BE2C (cell line): ENCODE measurements around the gene PEX10.

Experiments used
- DNase-seq: peaks from one replicate; pipeline ENCODE4 v3.0.0-alpha.2; 2020
- H3K27me3 ChIP-seq: fragments of 250-450 bp; sonication (Bioruptor Pico); 2 replicates; pipeline ENCODE4 v1.5.1; 2020; ENCODE audit warnings: mild to moderate bottlenecking
- H3K36me3 ChIP-seq: fragments of 250-450 bp; sonication (Bioruptor Pico); 2 replicates; pipeline ENCODE4 v1.5.1; 2020; ENCODE audit warnings: mild to moderate bottlenecking
- H3K4me1 ChIP-seq: fragments of 250-450 bp; sonication (Bioruptor Pico); 2 replicates; pipeline ENCODE4 v1.5.1; 2020
- H3K4me3 ChIP-seq: 2 replicates; pipeline ENCODE4 v1.5.1; 2011; ENCODE audit warnings: low read depth, low read length
- H3K9me3 ChIP-seq: fragments of 250-450 bp; sonication (Bioruptor Pico); 2 replicates; pipeline ENCODE4 v1.5.1; 2020
- TF ChIP-seq, protein P1 (sequence below): IDR thresholded peaks from 2 replicates; pipeline ENCODE4 v1.5.1; 2012; ENCODE audit warnings: mild to moderate bottlenecking, low read depth, low read length

The PEX10 gene

DNA sequence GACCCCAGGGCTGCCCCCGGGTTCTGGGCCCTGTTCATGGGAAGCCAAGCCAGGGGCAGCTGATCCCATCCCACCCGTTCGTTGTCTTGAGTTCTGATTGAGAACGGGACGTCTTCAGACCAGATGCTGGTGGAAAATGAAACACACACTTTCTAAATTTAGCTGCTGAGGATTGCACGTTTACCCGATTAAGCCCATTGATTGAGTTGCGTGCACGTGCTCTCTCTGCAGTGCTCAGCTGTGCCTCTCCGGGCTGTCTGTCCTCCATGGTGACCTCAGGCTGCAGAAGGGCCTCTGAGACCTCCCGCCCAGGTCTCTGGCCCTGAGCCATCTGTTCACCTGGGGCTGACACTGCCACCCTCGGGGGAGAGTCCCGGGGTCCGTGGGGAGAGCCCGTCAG lies 27.0 kb upstream of the PEX10 start:
- no peak for DNase-seq
- Histone ChIP-seq H3K36me3 (no peaks in the 10 kb centered on the region), H3K4me3 (no peak overlapping the region), H3K4me1 (no peaks in the 10 kb centered on the region), H3K27me3 (peaks cover 18% of the 10 kb centered on the region), H3K9me3 (no peaks in the 10 kb centered on the region)
- TF ChIP-seq, protein P1, sequence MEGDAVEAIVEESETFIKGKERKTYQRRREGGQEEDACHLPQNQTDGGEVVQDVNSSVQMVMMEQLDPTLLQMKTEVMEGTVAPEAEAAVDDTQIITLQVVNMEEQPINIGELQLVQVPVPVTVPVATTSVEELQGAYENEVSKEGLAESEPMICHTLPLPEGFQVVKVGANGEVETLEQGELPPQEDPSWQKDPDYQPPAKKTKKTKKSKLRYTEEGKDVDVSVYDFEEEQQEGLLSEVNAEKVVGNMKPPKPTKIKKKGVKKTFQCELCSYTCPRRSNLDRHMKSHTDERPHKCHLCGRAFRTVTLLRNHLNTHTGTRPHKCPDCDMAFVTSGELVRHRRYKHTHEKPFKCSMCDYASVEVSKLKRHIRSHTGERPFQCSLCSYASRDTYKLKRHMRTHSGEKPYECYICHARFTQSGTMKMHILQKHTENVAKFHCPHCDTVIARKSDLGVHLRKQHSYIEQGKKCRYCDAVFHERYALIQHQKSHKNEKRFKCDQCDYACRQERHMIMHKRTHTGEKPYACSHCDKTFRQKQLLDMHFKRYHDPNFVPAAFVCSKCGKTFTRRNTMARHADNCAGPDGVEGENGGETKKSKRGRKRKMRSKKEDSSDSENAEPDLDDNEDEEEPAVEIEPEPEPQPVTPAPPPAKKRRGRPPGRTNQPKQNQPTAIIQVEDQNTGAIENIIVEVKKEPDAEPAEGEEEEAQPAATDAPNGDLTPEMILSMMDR: no peak

DNA sequence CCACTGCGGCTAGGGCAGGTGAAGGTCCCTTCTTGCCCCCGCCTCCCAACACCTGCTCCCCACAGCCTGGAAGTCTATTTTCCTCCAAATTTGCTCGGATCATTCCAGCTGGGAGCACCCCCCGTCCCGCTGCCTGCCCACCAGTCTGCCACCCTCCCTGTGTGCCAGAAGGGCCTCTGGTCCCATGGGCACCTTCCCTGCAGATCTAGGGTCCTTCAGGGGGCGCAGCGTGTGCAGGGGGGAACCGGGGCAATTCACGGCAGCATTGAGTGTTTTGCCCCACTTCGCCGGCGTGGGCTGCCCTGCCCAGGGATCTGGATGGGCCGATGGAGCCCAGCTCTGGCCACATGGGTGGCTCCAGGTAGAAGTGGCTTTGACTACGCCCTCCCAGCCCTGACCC lies 26.3 kb upstream of the PEX10 start:
- Histone ChIP-seq H3K36me3 (no peaks in the 10 kb centered on the region), H3K9me3 (no peaks in the 10 kb centered on the region), H3K27me3 (peaks cover 11% of the 10 kb centered on the region), H3K4me1 (no peaks in the 10 kb centered on the region), H3K4me3 (no peak overlapping the region)
- TF ChIP-seq, protein P1: no peak
- no peak for DNase-seq

DNA sequence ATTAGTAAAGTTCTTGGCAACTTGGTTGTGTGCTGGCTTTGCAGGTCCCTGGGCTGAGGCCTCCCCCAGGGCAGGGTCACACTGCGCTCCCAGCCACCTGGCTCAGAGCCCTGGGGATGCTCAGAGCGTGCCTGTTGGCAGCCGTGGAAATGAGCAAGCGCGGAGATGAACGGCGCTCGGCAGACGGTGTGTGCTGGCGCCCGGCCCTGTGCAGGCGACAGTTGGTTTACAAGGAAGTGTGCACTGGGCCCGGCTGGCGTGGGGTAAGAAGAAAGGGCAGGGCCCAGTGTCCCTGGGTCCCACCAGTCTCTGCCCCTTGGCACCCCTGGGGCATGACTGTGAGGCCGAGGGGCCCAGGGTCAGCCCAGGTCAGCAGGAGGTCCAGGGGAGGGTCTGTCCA lies 25.7 kb upstream of the PEX10 start:
- Histone ChIP-seq H3K4me1 (no peaks in the 10 kb centered on the region), H3K36me3 (no peaks in the 10 kb centered on the region), H3K9me3 (no peaks in the 10 kb centered on the region), H3K4me3 (no peak overlapping the region), H3K27me3 (peaks cover 5% of the 10 kb centered on the region)
- TF ChIP-seq, protein P1: no peak
- no peak for DNase-seq

DNA sequence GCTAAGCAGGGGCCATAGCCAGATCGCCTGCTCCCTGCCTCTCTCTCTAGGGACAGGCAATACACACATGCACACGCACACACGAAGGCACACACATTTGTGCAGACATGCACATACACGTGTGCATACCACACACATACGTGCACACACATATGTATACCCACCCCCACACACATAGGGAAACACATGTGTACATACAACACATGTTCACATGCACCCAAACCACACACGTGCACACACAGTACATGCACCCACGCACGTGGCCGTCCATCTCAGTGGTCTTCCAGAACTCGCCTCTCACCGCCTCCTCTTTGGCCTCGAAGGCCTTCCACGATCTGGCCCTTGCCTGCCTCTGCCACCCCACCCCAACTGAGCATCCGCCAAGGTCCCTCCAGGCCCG lies 25.3 kb upstream of the PEX10 start:
- Histone ChIP-seq H3K4me3 (no peak overlapping the region), H3K36me3 (no peaks in the 10 kb centered on the region), H3K9me3 (no peaks in the 10 kb centered on the region), H3K27me3 (peaks cover under 1% of the 10 kb centered on the region; the same call in 1 of the 2 replicates), H3K4me1 (no peaks in the 10 kb centered on the region)
- TF ChIP-seq, protein P1: no peak
- no peak for DNase-seq

DNA sequence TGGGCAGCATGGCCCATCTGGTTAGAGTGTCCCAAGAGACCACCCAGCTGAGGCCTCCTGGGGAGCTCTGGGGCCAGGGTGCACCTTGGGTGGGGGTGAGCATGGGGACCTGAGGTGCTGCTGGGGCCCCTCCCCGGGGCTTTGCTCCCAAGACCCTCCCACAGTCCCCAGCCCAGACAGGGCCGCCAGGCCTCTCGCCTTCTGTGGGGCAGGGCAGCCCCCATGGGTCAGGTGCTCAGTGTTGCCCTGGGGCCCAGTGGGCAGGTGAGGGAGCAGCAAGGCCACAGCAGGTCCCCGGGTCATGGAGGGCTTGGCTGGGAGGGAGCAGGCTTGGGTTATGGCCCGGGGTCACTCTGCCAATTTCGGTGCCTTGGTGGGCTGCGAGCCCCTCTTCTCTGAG lies 24.5 kb upstream of the PEX10 start:
- no peaks in the 10 kb centered on the region for H3K27me3 ChIP-seq

DNA sequence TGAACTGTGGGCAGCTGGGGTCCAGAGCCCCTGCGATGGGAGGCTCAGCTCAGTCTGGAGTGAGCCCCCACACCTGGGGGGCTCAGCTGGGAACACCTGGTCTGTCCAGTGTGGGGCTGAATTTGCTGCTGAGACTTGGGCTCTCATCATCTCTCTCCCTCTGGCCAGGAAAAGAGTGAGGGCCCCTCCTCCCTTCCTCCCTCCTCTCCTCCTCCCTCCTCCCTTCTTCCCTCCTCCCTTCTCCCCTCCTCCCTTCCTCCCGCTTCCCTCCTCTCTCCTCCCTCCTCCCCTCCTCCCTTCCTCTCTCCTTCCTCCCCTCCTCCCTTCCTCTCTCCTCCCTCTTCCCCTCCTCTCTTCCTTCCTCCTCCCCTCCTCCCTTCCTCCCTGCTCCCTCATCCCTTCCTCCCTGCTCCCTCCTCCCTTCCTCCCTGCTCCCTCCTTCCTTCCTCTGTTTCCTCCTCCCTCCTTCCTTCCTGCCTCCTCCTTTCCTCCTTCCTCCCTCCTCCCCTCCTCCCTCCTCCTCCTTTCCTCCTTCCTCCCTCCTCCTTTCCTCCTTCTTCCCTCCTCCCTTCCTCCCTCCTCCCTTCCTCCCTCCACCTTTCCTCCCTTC lies 23.5 kb upstream of the PEX10 start:
- H3K36me3 ChIP-seq: no peaks in the 10 kb centered on the region
- DNase-seq: no peak
- no peaks in the 10 kb centered on the region for H3K27me3 ChIP-seq
- H3K4me1 ChIP-seq: no peaks in the 10 kb centered on the region
- H3K4me3 ChIP-seq: no peak overlapping the region
- TF ChIP-seq, protein P1: no peak
- no peaks in the 10 kb centered on the region for H3K9me3 ChIP-seq

More for the DNA sequence above, 24.5 kb upstream of the PEX10 start:
- Histone ChIP-seq H3K36me3 (no peaks in the 10 kb centered on the region), H3K9me3 (no peaks in the 10 kb centered on the region), H3K4me3 (no peak overlapping the region), H3K4me1 (no peaks in the 10 kb centered on the region)
- no peak for DNase-seq
- TF ChIP-seq, protein P1: no peak
